GM12878 (cell line): ENCODE data around the gene USH2A. TPM values are rescaled to one million over a fixed set of nuclear protein-coding genes. Genes with fewer than 3 reads are reported as not detected.

Experiments used
- ATAC-seq: fragments of 200-7000 bp; cut with Tn5 transposase; 3 replicates; pipeline ENCODE4 v1.9.1; 2020; ENCODE audit warnings: mild to moderate bottlenecking, moderate library complexity
- BruUV-seq: library from RNA; stranded (reverse); fragments of 400-500 nt; replicated peaks from 2 replicates; lab custom pipeline; 2021; lab: Mats Ljungman, UMichigan
- CTCF ChIA-PET: fragments of 300-600 bp; sonication (Branson Sonifier 250); formaldehyde crosslinking; extraction: SDS; loops from one replicate; lab custom pipeline; 2021; ENCODE audit warnings: inconsistent platforms; lab: Yijun Ruan, JAX
- POLR2A ChIA-PET: fragments of 350-600 bp; formaldehyde crosslinking; extraction: SDS; loops from one replicate; lab custom pipeline; 2021; ENCODE audit warnings: inconsistent platforms; lab: Charles Lee
- RAD21 ChIA-PET: fragments of 300-600 bp; sonication (Branson Sonifier 250); formaldehyde crosslinking; loops from one replicate; lab custom pipeline; 2023; ENCODE audit warnings: antibody characterized with exemption; ENCODE audit not compliant: unreplicated experiment; lab: Charles Lee
- SMC1A ChIA-PET: fragments of 300-600 bp; sonication (Branson Sonifier 250); formaldehyde crosslinking; loops from one replicate; lab custom pipeline; 2023; ENCODE audit not compliant: unreplicated experiment, uncharacterized antibody; lab: Charles Lee
- DNase-seq: peaks from one replicate; pipeline ENCODE4 v3.0.0-alpha.2; 2011; ENCODE audit warnings: low read depth, low spot score
- FAIRE-seq: peaks from 3 replicates; lab custom pipeline; 2011; peaks lifted over from hg19 to GRCh38; lab: Jason Lieb, UNC
- H2AFZ ChIP-seq: 2 replicates; pipeline ENCODE4 v1.6.0; 2011; ENCODE audit warnings: low read depth, low read length, control low read depth; ENCODE audit not compliant: control insufficient read depth
- H3K27ac ChIP-seq: 2 replicates; pipeline ENCODE4 v1.5.1; 2011; ENCODE audit warnings: control low read depth; ENCODE audit not compliant: control insufficient read depth, insufficient read depth
- H3K27me3 ChIP-seq, 2 experiments: replicated peaks in 1 of 2; 2 replicates each; pipeline versions ENCODE4 v1.6.0 to v1.6.1; 2011; ENCODE audit warnings: low read length in 1 of 2; ENCODE audit not compliant: control insufficient read depth in 2 of 2, insufficient read depth in 2 of 2
- H3K36me3 ChIP-seq, 2 experiments: 2 replicates each; pipeline ENCODE4 v1.5.1; 2011; ENCODE audit warnings: low read length in 1 of 2; ENCODE audit not compliant: control insufficient read depth in 2 of 2, insufficient read depth in 2 of 2
- H3K4me1 ChIP-seq: 2 replicates; pipeline ENCODE4 v1.6.1; 2011; ENCODE audit warnings: mild to moderate bottlenecking, low read length, moderate library complexity, mixed read lengths; ENCODE audit not compliant: control insufficient read depth, insufficient read depth
- H3K4me2 ChIP-seq: 2 replicates; pipeline ENCODE4 v1.6.0; 2011; ENCODE audit warnings: control low read depth; ENCODE audit not compliant: control insufficient read depth, insufficient read depth
- H3K4me3 ChIP-seq: fragments of 200-600 bp; sonication (generic); 2 replicates; pipeline ENCODE4 v1.5.1; 2016
- H3K79me2 ChIP-seq: 2 replicates; pipeline ENCODE4 v1.6.0; 2011; ENCODE audit warnings: low read length; ENCODE audit not compliant: control insufficient read depth, insufficient read depth
- H3K9ac ChIP-seq: 2 replicates; pipeline ENCODE4 v1.8.0; 2011; ENCODE audit warnings: low read length, control low read depth, mixed read lengths; ENCODE audit not compliant: control insufficient read depth, insufficient read depth
- H3K9me3 ChIP-seq: replicated peaks from 3 replicates; pipeline ENCODE4 v1.5.1; 2011; ENCODE audit warnings: mild to moderate bottlenecking, low read length; ENCODE audit not compliant: control insufficient read depth, insufficient read depth
- H4K20me1 ChIP-seq: 2 replicates; pipeline ENCODE4 v1.6.0; 2011; ENCODE audit not compliant: control insufficient read depth, insufficient read depth
- BHLHE40 ChIP-seq, 2 experiments: fragments of 450-650 bp in 1 of 2; IDR thresholded peaks; 2 replicates each; pipeline ENCODE4 v1.6.1; 2011 to 2017; ENCODE audit warnings: low read depth in 2 of 2, borderline replicate concordance in 1 of 2, improper control_type of control experiment in 1 of 2, low read length in 1 of 2, mild to moderate bottlenecking in 1 of 2
- CEBPZ ChIP-seq: fragments of 150-350 bp; IDR thresholded peaks from 2 replicates; pipeline ENCODE4 v1.6.1; 2016; ENCODE audit warnings: low read depth, low read length
- MLLT1 ChIP-seq: fragments of 450-650 bp; IDR thresholded peaks from 2 replicates; pipeline ENCODE4 v1.6.1; 2016; ENCODE audit warnings: mild to moderate bottlenecking
- MYB ChIP-seq: fragments of 150-350 bp; IDR thresholded peaks from 2 replicates; pipeline ENCODE4 v1.6.1; 2014; ENCODE audit warnings: mild to moderate bottlenecking, low read depth, low read length, borderline replicate concordance
- PRDM15 ChIP-seq: fragments of 450-650 bp; formaldehyde crosslinking; IDR thresholded peaks from 2 replicates; pipeline ENCODE4 v1.4.0; 2020; ENCODE audit warnings: mild to moderate bottlenecking, moderate library complexity
- RAD21 ChIP-seq: IDR thresholded peaks from 2 replicates; pipeline ENCODE4 v1.6.1; 2011; ENCODE audit warnings: mild to moderate bottlenecking, low read depth, low read length, moderate library complexity; ENCODE audit not compliant: insufficient read depth
- RB1 ChIP-seq: fragments of 450-650 bp; formaldehyde crosslinking; IDR thresholded peaks from 2 replicates; pipeline ENCODE4 v1.6.1; 2017; ENCODE audit warnings: mild to moderate bottlenecking, borderline replicate concordance
- RBBP5 ChIP-seq: fragments of 200-600 bp; sonication (generic); conservative IDR thresholded peaks from 2 replicates; pipeline ENCODE4 v1.6.1; 2016
- SREBF1 ChIP-seq: IDR thresholded peaks from 2 replicates; pipeline ENCODE4 v1.6.1; 2012; ENCODE audit warnings: mild to moderate bottlenecking, low read length
- STAT1 ChIP-seq: fragments of 450-650 bp; conservative IDR thresholded peaks from 2 replicates; pipeline ENCODE4 v1.6.1; 2014; ENCODE audit warnings: antibody characterized with exemption, mild to moderate bottlenecking
- TCF12 ChIP-seq: IDR thresholded peaks from 2 replicates; pipeline ENCODE4 v1.6.1; 2011; ENCODE audit warnings: low read depth, mild to moderate bottlenecking, low read length
- WGBS: methylation state at CpG from one replicate; pipeline ENCODE4 v1.1.6; 2016; ENCODE audit warnings: low lambda C conversion rate; ENCODE audit not compliant: insufficient replicate concordance, insufficient coverage; ENCODE audit errors: missing lambda C conversion rate; 5-methylcytosine and 5-hydroxymethylcytosine counted together
- in situ Hi-C: fragments of 300-500 bp; cut with MboI; formaldehyde crosslinking; loops from 9 replicates; pipeline ENCODE4 v1.14.3; 2018; ENCODE audit warnings: mixed read lengths
- intact Hi-C: fragments of 100-400 bp; cut with micrococcal nuclease; formaldehyde crosslinking; loops from one replicate; pipeline ENCODE4 v1.14.2; 2022; ENCODE audit not compliant: unreplicated experiment
- polyA plus RNA-seq, 11 experiments: library from polyadenylated mRNA; depleted of rRNA in 4 of 11; unstranded in 6 of 11; stranded (reverse) in 5 of 11; fragments of >200 nt; fragmentation: Nextera tagmentation in 4 of 11; fragmentation: Illumina TruSeq in 1 of 11; extraction: Ambion mirVana in 4 of 11; extraction: Trizol in 1 of 11; gene quantifications; 1 replicate in 1 of 11; 2 replicates in 10 of 11; pipeline versions ENCODE4 v1.2.1 to v1.2.3, GENCODE V29; 2011 to 2016; ENCODE audit warnings: inconsistent platforms in 2 of 11, missing spikeins in 2 of 11, low read depth in 1 of 11
- total RNA-seq, 4 experiments: library from RNA; depleted of rRNA in 3 of 4; stranded (reverse); fragments of >200 nt in 3 of 4; fragmentation: Illumina TruSeq in 1 of 4; extraction: Trizol in 1 of 4; gene quantifications; 2 replicates each; pipeline versions ENCODE4 v1.2.1 to v1.2.3, GENCODE V29; 2013 to 2021

The USH2A gene
- total and polyA plus RNA-seq, 10 of the 15 experiments (the other 5 are each of a cell fraction or from before 2014, with no cell fraction given) = under 0.01 to 0.20 (median 0.01) TPM; not detected in 2

- TF ChIP-seq STAT1 (no peak), PRDM15 (CRISPR knock-in tag) (no peak), BHLHE40 (IDR thresholded peaks at IDR 0.05; ENCODE audit: borderline replicate concordance in 1 of 2, low read depth in 2 of 2, low read length in 1 of 2) (no peak), RB1 (no peak), TCF12 (no peak), CEBPZ (no peak), MLLT1 (no peak), RBBP5 (no peak), SREBF1 (no peak), RAD21 (no peak), MYB (no peak)
- POLR2A ChIA-PET = no interaction called here
- H3K4me1 ChIP-seq = no peaks in the 10 kb centered on the region
- H3K9me3 ChIP-seq = no peaks in the 10 kb centered on the region
- no peak for DNase-seq
- no peaks in the 10 kb centered on the region for H4K20me1 ChIP-seq
- no peak for ATAC-seq
- no peak overlapping the region for H3K27ac ChIP-seq
- no peak overlapping the region for H2AFZ ChIP-seq
- CTCF ChIA-PET = interaction anchor here (1.6 kb wide), 1 partner anchor 26 kb away, joined by 6 read pairs; no protein-coding TSS in a partner anchor
- SMC1A ChIA-PET = no interaction called here
- H3K27me3 ChIP-seq = no peaks in the 10 kb centered on the region
- H3K9ac ChIP-seq = no peak overlapping the region
- 20% methylated on average over 4 of the region's 4 CpGs for WGBS
- BruUV-seq = no TSS peak
- no peaks in the 10 kb centered on the region for H3K36me3 ChIP-seq
- no peak for FAIRE-seq
- RAD21 ChIA-PET = no interaction called here
- intact Hi-C loops = no loop called here
- no peaks in the 10 kb centered on the region for H3K79me2 ChIP-seq
- no peak overlapping the region for H3K4me3 ChIP-seq
- in situ Hi-C loops = no loop called here
- no peak overlapping the region for H3K4me2 ChIP-seq
Measured at GRCh38 chr1:216246577-216247203, 176.6 kb downstream of the USH2A start.
